Activated CD4-positive, alpha-beta T cell treated with anti-CD3 and anti-CD28 coated beads, Interleukin-2, amount 50 U/mL, for 16 hours (primary cell): Measurements from ENCODE around the gene SURF2.
A peak's percentile ranks its signal among the peaks of the same experiment; 100 is the strongest.
"Not testable (repeated sequence)": the region's sequence is repeated elsewhere in the genome, so short reads cannot be mapped to it uniquely, and the experiment has no call there.

Source experiments
- DNase-seq: peaks from one replicate; pipeline ENCODE4 v3.0.0-alpha.2; 2020

The SURF2 gene

GRCh38 chr9:133356391-133357091 is at the start of gene SURF2, which contains the start of gene SURF1:
TSS of gene SURF2 (plus strand) at chr9:133356550. CDS start at chr9:133356593, 43 bp downstream.
TSS of gene SURF1 (minus strand) at chr9:133356487. CDS start at chr9:133356453, 34 bp downstream.
- DNase-seq = peak; percentile 91

DNA sequence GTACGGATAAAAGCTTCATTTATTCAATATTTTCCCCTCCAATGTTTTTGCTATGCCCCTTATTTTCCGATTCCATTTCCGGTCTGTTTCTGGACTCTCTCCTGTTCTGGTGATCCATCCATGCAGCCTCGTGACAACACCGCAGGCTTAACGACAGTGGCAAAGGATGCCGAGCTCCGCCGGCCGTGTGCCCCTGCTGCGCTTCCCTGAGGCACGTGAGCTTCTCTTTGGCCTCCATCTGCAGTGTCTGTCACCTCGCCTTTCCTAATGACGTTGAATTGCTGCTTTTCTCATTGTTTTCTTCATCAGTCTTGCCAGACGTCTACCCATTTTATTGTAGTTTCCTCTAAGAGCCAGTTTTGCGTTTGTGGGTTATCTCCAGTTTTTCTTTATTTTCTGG is 49.0 kb upstream of the SURF2 start:
- no peak for DNase-seq

- no peak for DNase-seq
These were observed 46.7 kb upstream of the SURF2 start for GRCh38 chr9:133309608-133310007.

GRCh38 chr9:133315997-133316396 is 40.4 kb upstream of the SURF2 start:
- DNase-seq = no peak

DNA sequence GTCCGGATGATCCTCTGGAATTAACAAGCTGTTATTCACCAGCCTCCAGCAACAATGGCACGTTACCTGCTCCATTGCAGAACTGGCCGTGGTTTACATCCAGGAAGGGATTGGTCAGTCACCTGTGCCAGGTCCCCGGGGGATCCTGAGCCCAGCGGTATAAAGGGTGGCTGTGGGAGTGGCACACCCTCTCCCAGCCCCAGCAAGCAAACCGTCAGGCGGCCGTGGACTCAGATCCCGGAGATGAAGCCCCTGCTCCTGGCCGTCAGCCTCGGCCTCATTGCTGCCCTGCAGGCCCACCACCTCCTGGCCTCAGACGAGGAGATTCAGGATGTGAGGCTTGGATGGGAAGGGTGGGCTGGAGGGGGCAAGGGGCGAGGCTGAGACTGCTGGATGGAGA is 38.8 kb upstream of the SURF2 start:
- not testable (repeated sequence) for DNase-seq

DNA sequence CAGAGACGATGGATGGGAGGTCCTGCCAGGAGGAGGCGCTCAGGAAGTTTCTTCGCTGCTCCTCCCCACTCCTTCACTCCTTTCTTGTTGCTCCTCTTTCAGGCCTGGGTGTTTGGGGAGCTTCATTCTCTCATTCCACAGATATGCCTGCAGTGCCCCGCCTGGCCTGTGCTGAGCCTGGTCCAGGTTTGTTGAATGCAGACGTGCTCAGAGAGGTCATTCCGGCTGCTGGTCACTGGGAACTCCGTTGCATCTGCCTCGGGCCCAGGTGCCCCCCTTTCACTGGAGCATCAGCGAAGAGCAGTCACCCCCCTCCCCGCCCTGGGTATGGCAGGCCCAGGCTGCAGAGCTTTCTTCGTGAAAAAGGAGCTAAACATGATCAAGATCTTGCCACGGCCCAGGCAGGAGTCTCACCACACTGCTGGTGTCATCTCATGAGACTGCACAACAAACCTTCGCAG is 35.9 kb upstream of the SURF2 start:
- no peak for DNase-seq

- DNase-seq = no peak
These were observed 34.9 kb upstream of the SURF2 start for GRCh38 chr9:133321411-133321935.

GRCh38 chr9:133322701-133323100 is 33.6 kb upstream of the SURF2 start:
- no peak for DNase-seq

- DNase-seq = no peak
These were observed 33.1 kb upstream of the SURF2 start for GRCh38 chr9:133323211-133323610.

GRCh38 chr9:133323991-133324703 is 32.2 kb upstream of the SURF2 start:
- no peak for DNase-seq

DNA sequence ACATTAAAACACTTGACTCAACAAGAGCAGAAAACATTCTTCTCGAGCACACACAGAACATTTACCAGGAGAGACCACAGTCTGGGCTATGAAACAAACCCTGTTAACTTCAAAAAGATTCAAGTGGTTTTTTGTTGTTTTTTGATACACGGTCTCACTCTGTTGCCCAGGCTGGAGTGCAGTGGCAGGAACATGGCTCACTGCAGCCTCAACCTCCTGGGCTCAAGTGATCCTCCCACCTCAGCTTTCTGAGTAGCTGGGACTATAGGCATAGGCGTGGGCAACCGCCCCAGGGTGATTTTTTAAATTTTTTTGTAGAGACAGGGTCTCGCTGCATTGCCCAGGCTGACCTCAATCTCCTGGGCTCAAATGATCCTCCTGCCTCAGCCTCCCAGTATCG is 29.3 kb upstream of the SURF2 start:
- DNase-seq = not testable (repeated sequence)

GRCh38 chr9:133327834-133328484 is 28.4 kb upstream of the SURF2 start:
- no peak for DNase-seq

GRCh38 chr9:133329306-133330156 is 26.8 kb upstream of the SURF2 start:
- not testable (repeated sequence) for DNase-seq

DNA sequence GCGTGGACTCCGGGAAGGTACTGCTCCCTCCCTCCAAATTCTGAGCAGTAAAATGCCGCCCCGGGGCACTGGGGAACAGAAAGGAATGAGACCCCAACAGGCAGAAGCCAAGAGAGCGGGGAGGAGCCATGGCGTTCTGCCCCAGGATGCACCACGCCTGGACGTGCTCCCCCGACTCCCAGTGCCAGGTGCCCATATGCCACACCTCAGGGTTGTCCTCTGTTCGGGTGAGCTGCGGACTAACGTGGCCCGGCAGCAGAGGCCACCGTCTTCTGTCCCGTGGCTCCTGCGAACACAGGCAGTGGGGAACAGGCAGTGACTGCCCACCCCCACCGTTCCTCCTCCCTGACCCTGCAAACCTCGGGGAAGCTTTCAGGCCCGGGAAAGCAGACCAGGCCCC is 25.1 kb upstream of the SURF2 start:
- no peak for DNase-seq

DNA sequence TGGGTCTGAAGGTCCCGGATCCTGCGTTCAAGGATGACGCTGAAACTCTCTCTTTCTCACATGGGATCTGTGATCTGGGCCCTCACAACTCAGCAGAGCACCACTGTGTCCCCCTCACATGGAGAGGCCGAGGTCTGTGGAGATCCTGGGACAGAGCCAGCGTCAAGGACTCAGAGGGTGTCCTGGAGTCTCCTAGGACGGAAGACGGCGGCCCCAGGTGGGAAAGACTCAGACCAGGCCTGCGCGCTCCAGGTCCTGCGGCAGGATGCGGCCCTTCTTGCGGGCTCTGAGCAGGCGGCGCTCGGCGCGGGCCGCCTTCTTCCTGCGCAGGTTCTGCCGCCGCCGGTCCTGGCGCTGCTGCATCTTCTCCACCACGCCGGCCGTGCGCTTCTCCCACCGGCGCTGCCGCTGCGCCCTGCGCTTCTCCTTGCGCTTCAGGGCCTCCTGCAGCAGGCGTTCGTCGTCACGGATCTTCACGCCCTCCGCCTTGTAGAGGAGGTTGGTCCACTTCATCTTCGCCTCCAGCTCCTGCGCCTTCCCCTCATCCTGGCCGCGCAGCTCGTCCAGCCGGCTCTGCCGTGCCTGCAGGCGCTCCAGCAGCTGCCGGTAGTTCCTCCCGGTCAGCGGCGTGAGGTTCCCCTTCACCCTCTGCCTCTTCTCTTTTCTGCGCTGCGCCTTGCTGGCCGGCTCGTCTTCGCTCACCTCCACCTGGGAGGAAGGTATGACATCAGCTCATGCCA is 24.5 kb upstream of the SURF2 start:
- DNase-seq = no peak

DNA sequence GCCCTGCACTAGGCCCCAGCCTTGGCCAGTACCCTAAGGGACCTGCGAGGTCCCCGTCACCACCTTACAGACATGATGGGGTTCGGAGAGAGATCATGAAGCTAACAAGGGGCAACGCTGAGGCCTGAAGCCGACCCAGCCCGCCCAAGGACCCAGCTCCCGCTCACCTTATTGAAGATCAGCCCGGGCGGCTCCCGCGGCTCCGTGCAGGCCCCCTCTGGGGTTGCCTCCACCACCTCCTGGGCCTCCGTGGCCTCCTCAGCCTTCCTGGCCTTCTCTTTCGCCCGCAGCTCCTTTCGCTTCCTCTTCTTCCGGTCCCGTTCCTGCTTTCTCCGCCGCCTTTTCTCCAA is 24.0 kb upstream of the SURF2 start:
- no peak for DNase-seq

GRCh38 chr9:133333011-133333410 is 23.3 kb upstream of the SURF2 start:
- no peak for DNase-seq

DNA sequence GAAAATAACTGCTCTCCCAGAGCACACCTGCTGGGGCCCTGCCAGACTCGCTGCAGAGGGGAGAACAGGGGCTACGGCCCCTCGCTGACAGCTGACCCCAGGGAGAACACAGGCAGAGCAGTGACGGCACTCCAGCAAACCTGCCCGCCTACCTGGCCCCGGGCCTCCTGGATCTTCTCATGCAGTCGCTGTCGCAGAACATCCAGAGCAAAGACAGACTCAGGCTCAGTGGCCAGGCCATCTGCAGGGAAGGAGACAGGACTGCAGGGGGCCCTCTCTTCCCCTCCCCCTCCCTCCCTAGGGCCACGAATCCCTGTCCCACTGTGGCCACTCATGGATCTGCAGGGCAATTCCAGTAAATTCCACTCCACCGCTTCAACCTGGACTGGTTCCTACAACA is 22.8 kb upstream of the SURF2 start:
- DNase-seq = no peak

DNA sequence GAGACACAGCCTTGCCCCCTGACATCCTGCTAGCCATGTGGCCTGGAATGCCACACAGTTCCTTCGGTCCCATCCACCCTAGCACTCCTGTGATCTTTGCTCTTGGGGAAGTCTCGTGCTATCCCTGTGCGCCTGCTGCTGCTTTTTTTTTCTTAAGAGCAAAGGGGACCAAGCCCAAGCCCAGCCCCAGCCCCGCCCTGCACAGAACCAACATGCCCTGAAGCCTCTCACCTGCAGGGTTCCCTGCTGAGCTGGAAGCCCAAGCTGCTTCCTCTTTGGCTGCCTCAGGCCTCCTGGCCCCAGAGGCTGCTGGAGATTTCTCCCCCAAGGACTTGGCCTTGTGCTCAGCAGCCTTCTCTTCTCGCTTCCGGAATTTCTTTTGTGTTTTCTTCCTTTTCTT is 22.2 kb upstream of the SURF2 start:
- DNase-seq = no peak

- DNase-seq = not testable (repeated sequence)
These were observed 21.5 kb upstream of the SURF2 start for GRCh38 chr9:133334888-133335287.

DNA sequence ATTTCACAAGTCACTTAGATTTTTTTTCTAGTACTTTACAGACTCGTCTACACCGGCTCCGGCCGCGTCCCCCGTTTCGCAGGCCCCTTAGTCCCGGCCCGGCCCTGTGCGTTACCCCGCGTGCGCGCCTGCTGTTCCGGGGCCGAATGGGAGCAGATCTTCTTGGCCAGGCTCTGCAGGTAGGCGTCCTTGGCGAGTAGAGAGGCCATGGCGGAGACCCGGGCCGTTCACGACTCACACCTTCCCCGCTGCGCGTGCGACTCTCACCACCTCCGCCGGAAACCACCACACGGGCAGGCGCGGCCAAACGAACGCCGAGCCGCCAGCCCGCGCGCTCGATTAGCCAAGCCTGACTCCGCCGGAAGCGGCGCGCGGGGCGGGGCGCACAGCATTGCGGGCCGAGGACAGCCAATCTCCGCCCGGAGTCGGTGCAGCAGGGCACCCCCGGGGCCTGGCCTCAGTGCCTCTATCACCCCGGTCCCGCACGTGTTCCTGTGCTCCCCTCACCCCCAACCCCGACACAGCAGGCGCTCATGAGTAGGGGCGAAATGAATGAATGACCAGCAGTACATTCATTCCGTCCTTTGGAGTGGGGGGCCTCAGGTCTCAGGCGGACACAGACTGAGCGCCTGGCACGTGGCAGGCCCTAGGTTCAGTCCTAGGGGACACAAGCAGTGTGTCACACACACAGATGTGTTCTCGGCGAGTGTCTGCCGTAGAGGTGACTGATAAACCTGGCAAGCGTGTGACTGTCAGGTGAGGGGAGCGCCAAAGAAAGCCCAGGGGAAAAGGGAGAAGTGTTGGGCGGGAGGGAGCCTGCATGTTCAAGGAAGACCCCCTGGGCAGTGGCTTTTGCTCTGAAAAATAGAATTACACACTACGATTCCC is 20.2 kb upstream of the SURF2 start, which contains the start of gene SURF6:
TSS of gene SURF6 (minus strand) at position 265 of the 888 bp plus-strand sequence. CDS start at position 209, 56 bp downstream.
- DNase-seq = peak; percentile 95
